Stimulated activated CD4-positive, alpha-beta T cell treated with anti-CD3 and anti-CD28 coated beads, Interleukin-4, amount 100 ng/mL, for 48 hours (primary cell): Measurements from ENCODE around the gene SCN7A.
A peak's percentile ranks its signal among the peaks of the same experiment; 100 is the strongest.

Experiments
- DNase-seq, 2 donors: peaks; one replicate each; pipeline ENCODE4 v3.0.0-alpha.2; 2020; ENCODE audit warnings: low read depth in 2 of 2

SCN7A gene

GRCh38 chr2:166404831-166405568 is 89.0 kb downstream of the SCN7A start:
- no peak for DNase-seq

DNA sequence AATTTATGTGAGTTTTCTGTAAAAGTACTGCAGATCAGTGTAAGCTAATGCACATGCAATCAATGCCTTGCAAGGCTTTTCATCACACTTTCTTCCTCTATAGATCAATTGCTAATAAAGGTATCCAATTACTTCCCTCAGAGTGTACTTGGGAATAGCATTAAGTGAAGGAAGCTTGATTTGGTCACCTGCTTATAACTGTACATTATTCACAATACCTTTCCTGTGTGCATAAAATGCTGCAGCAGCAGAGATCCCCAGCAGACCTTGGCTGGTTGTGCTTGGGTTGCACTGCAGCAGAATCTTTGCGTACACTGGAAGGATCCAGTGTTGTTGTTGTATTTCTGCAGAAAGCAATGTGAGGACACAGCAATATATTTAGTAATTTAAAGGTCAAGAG is 99.8 kb downstream of the SCN7A start:
- DNase-seq = no peak

- DNase-seq = no peak
Observed at GRCh38 chr2:166393008-166393407, 101.0 kb downstream of the SCN7A start.

DNA sequence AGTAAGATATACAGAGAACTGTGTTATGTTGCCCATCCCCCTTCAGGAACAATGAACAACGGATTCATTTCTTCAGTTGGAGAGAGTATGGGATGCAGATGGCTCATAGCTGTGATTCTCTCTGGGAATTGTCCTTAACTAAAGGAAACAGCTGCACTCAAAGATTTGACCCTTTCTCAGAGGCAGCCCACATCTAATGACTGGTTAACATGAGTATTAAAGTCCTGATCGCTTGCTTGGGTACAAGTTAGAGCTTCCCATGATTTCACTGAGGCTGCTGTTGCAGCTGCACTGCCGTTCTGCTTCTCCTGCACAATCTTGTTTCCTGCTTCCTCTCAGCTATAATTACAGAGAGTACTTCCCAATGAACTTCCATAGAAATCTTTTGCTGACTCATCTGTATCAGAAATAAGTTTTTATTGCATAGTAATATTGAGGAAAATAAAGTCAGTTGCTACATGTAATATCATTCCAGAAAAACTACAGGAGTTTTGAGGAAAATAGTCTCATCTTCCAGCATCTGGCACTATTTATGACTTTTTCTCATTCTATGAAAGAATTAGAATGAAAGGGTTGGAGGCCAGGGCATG is 105.5 kb downstream of the SCN7A start:
- DNase-seq = no peak

- no peak for DNase-seq
Observed at GRCh38 chr2:166385313-166385712, 108.7 kb downstream of the SCN7A start.

DNA sequence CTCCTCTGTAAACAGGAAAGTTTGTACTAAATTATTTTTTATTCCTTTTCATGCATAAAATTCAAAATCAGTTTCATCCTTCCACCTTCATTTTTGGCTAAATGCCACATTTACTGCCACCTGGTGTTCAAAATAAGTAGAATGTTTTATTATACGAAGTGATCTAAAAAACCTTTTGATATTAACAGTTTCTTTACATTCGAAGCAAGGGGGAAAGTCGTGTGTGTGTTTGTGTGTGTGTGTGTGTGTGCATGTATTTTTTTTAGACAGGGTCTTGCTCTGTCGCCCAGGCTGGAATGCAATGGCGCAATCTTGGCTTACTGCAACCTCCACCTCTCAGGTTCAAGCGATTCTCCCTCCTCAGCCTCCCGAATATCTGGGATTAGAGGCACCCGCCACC is 109.3 kb downstream of the SCN7A start:
- no peak for DNase-seq

- no peak for DNase-seq
Observed at GRCh38 chr2:166382448-166382847, 111.6 kb downstream of the SCN7A start.

DNA sequence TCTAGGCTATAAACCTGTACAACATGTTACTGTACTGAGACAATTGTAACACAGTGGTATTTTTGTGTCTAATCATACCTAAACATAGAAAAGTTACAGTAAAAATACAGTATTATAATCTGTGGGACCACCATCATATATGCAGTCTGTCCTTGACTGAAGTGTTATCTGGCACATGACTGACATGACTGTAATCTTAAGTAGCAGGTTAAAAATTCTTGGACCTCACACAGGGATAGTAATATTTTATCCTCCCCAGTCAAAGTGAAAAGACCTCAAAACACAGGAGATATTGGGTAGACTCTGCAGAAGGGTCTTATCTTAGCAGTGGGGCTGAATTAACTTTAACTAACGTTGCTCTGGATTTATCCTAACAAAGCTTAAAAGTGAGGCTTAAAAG is 113.4 kb downstream of the SCN7A start:
- DNase-seq = no peak

DNA sequence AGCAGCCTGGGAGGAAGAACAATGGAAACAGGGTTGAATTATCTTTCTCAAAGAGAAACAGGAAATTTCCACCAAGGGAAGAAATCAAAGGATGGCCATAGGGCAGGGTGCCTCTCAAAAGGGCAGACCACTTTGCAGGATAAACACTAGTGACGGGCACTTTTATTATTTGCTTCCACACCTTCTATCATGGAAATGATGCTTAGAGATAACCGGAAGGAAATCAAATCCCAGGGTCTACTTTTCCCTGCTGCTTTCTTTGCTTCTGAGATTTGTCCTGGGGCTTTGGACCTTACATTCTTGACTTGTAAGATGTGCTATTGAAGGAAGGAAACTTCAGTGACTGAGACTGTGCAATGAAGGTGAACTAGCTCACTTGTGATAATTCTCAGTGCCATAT is 117.2 kb downstream of the SCN7A start:
- DNase-seq = no peak

GRCh38 chr2:166376488-166376828 is 117.6 kb downstream of the SCN7A start:
- DNase-seq = no peak

DNA sequence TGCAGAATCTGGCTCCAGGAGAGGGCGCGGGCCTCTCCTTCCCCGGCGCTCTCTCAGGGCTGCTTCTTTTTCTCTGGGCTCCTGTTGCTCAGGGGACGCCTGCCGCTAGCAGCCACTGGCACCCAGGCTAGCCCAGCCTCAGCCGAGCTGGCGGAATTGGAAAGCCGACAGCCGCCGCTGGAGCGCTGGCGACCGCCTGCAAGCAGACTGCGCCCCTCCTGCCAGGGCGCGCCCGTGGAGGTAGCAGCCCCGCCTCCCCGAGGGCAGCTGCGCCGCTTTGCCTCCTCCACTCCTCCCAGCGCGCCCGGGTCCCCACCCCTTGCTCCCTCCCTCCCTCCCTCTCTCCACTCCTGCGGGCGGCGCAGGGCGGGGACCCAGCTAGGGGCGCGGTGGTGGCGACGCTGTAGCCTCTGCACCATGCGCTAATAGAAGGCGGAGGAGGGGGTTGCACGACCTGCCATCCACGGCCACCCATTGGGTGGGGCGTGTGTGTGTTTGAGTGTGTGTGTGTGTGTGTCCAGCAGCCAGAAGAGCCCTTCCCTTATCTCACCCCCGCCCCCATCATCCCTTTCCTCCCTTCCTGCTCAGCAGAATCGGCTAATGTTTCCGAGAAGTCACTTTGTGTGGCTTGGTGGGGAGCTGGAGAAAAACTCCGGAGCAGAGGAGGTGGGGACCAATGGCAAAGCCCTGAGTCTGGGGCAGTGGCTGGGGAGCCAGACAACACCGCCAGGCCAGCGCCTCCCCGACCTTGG is 118.1 kb downstream of the SCN7A start, which contains the start of gene SCN9A:
TSS of gene SCN9A (minus strand) at position 209 of the 752 bp plus-strand sequence. CDS start 64,188 bp downstream, outside the sequence.
- DNase-seq = no peak

DNA sequence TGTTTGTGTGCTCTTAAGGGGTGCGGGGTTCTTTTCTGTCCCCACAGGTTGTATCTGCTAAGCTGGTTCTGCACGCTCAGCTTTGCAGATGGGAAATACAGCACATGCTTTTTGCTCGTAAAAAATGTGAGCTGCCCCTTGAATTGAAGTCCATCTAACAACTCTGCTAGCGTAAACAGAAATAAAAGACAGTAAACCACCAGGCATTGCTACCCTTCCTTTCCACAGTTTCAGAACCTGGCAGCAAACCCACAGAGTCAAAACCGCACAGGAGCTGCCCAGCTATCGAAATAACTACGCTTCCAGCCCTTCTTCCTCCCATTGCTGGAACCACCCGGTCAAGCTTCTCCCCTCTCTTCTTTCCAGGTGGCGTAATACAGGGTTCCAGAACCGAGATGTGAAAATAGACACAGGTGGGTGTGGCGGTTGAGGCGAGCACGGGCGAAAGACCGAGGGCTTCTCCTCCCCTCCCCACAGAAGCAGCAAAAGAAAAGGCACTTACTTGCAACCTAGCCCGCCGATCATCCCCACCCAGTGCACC is 118.8 kb downstream of the SCN7A start:
- no peak for DNase-seq

- peak in 1 of 2 donors; percentile 13 for DNase-seq
Observed at GRCh38 chr2:166373951-166374350, 120.1 kb downstream of the SCN7A start.

GRCh38 chr2:166373539-166373938 is 120.5 kb downstream of the SCN7A start:
- no peak for DNase-seq

GRCh38 chr2:166373105-166373504 is 120.9 kb downstream of the SCN7A start:
- DNase-seq = no peak

- DNase-seq = no peak
Observed at GRCh38 chr2:166372046-166372445, 122.0 kb downstream of the SCN7A start.

DNA sequence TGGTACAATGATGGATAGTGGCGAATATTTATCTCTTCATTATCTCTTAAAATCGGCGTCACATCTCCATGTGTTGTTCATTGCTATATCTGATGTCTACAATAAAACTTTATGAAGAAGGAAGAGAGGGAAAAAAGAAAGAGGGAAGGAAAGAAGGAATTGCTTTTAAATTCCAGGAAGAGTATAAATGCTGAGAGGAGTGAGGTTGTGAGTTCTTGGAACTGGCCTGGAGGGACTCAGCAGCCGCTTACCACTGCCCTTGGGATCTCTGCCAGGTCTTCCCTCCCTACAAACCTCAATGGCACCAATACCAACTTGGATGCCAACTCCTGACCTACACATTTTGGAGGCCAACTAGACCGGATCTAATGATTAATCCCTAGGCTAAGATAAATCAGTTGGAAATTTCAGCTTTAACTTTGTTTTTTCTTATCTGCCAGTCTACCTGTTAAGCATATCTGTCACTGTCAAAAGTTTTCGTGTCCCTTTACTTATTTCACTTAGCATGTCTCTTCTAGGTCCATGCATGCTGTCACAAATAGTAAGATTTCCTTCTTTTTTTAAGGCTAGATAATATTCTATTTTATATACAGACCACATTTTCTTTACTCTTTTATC is 128.1 kb downstream of the SCN7A start:
- no peak for DNase-seq

DNA sequence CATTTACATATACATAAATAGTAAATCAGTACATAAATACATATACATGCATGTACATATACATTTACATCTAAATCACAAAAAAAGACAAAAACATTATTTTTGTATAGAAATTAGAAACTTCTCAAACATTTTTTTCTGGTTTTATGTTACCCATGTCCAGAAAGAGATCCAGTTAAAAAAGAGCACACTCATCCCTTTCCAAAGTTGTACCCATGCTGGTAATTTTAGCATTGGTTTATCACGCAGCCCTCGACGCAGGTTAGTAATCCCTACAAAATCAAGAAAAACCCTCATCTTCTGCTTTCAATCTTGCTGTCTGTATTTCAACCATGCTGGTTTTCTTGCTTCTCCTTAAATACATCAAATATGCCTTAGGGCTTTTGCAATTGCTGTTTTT is 128.8 kb downstream of the SCN7A start:
- no peak for DNase-seq

DNA sequence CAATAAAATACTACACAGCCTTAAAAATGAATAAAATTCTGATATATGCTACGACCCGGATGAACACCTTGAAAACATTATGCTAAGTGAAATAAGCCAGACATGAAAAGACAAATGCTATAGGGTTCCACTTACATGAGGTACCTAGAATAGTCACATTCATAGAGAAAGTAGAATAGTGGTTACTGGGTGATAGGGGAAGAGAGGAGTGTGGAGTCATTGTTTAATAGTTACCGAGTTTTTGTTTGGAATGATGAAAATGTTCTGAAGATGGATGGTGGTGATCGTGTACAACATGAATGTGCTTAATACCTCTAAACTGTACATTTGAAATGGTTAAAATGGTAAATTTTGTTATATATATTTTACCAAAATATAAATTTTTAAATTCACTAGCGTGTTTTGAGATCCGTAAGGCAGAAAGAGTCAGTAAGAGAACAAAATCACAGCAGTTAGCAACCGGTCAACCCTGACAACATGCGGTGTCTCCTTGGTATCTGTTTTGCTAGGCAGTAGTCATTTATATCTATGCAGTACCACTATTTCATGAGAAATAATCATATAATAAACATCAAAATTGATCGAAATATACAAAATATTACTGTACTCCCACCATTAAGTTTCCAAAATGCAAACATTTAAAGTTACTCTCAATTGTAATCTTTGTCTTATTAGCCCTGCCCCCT is 129.4 kb downstream of the SCN7A start:
- no peak for DNase-seq

GRCh38 chr2:166361351-166362153 is 132.5 kb downstream of the SCN7A start:
- no peak for DNase-seq

DNA sequence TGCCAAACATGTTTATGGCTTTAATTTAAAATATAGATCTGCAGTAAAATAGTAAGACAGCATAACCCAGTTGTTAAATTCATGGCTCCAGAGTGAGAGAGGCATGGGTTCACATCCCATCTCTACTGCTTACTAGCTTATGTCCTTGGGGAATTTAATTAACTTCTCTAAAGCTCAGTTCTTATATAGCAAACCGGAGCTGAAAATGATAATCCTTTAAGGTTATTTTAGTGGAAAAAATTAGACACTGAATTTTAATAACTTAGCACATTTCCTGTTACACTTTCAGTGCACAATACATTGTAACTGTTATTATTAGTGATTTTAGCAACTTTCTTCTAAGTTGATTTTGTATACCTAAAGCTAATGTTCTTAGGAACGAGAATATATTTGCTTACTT is 133.1 kb downstream of the SCN7A start:
- DNase-seq = no peak
